ENCODE results near the gene CDH13. TPM values are rescaled to one million over a fixed set of nuclear protein-coding genes. Genes with fewer than 3 reads are reported as not detected.

The CDH13 gene
- total RNA-seq, 4 donors from 2014 or later: 5.8 to 36.7 (median 20.4) TPM

- in situ Hi-C loops (cut with MboI; ENCODE audit: low sequenced_read_pairs in 4 of 4): no loop called here
- H3K4me3 ChIP-seq: no peak overlapping the region
- intact Hi-C loops (cut with DNase I; ENCODE audit: low total_unique reads): no loop called here
- no peak for TF ChIP-seq CTCF (IDR thresholded peaks at IDR 0.05 in 4 of 5, conservative IDR thresholded peaks at IDR 0.05 in 1 of 5)
- no peak for TF ChIP-seq POLR2A (IDR thresholded peaks at IDR 0.05)
- H3K27me3 ChIP-seq: no peaks in the 10 kb centered on the region
- no peak overlapping the region for H3K27ac ChIP-seq
- no peaks in the 10 kb centered on the region for H3K36me3 ChIP-seq
- no peak for DNase-seq
- ATAC-seq: no peak
- peaks cover 0 to 4% of the 10 kb centered on the region in 2 donors for H3K4me1 ChIP-seq
- no peaks in the 10 kb centered on the region for H3K9me3 ChIP-seq
Measured at GRCh38 chr16:83622010-83622409, 995.2 kb downstream of the CDH13 start.

GRCh38 chr16:83623091-83623730, 996.4 kb downstream of the CDH13 start:
- intact Hi-C loops (cut with DNase I; ENCODE audit: low total_unique reads): no loop called here
- Histone ChIP-seq H3K9me3 (no peaks in the 10 kb centered on the region), H3K4me3 (no peak overlapping the region), H3K36me3 (no peaks in the 10 kb centered on the region), H3K27ac (no peak overlapping the region), H3K27me3 (no peaks in the 10 kb centered on the region), H3K4me1 (peaks cover 0 to 4% of the 10 kb centered on the region in 2 donors)
- no peak for ATAC-seq
- in situ Hi-C loops (cut with MboI; ENCODE audit: low sequenced_read_pairs in 4 of 4): no loop called here
- TF ChIP-seq POLR2A (IDR thresholded peaks at IDR 0.05) (no peak), CTCF (IDR thresholded peaks at IDR 0.05 in 4 of 5, conservative IDR thresholded peaks at IDR 0.05 in 1 of 5) (no peak)
- DNase-seq: no peak

GRCh38 chr16:83623892-83624291, 997.1 kb downstream of the CDH13 start:
- no peaks in the 10 kb centered on the region for H3K27me3 ChIP-seq
- H3K4me3 ChIP-seq: no peak overlapping the region
- H3K36me3 ChIP-seq: no peaks in the 10 kb centered on the region
- H3K27ac ChIP-seq: no peak overlapping the region
- H3K4me1 ChIP-seq: peaks cover 0 to 4% of the 10 kb centered on the region in 2 donors
- no peaks in the 10 kb centered on the region for H3K9me3 ChIP-seq
- TF ChIP-seq POLR2A (IDR thresholded peaks at IDR 0.05) (no peak), CTCF (IDR thresholded peaks at IDR 0.05 in 4 of 5, conservative IDR thresholded peaks at IDR 0.05 in 1 of 5) (no peak)
- DNase-seq (no peak), ATAC-seq (no peak)
- in situ Hi-C loops (cut with MboI; ENCODE audit: low sequenced_read_pairs in 4 of 4) (no loop called here), intact Hi-C loops (cut with DNase I; ENCODE audit: low total_unique reads) (no loop called here)

GRCh38 chr16:83624429-83625120, 997.8 kb downstream of the CDH13 start:
- in situ Hi-C loops (cut with MboI; ENCODE audit: low sequenced_read_pairs in 4 of 4): loop anchor here in 1 of 4 donors (25.0 kb wide), 1 partner anchor 113 kb away; no protein-coding TSS in a partner anchor
- no peak for DNase-seq

More at GRCh38 chr16:83624429-83625120, 997.8 kb downstream of the CDH13 start:
- intact Hi-C loops (cut with DNase I; ENCODE audit: low total_unique reads): no loop called here
- no peak overlapping the region for H3K27ac ChIP-seq
- H3K9me3 ChIP-seq: no peaks in the 10 kb centered on the region
- no peaks in the 10 kb centered on the region for H3K4me1 ChIP-seq
- no peaks in the 10 kb centered on the region for H3K36me3 ChIP-seq
- ATAC-seq: no peak
- no peaks in the 10 kb centered on the region for H3K27me3 ChIP-seq
- H3K4me3 ChIP-seq: no peak overlapping the region
- TF ChIP-seq CTCF (IDR thresholded peaks at IDR 0.05 in 4 of 5, conservative IDR thresholded peaks at IDR 0.05 in 1 of 5): no peak
- no peak for TF ChIP-seq POLR2A (IDR thresholded peaks at IDR 0.05)
